GM13977 (cell line): ENCODE results near the gene GNA12.

Experiments
- DNase-seq: peaks from one replicate; pipeline ENCODE4 v3.0.0; 2012; ENCODE audit warnings: low spot score
- CTCF ChIP-seq: IDR thresholded peaks from 2 replicates; pipeline ENCODE4 v1.5.1; 2012; ENCODE audit warnings: mild to moderate bottlenecking, control low read depth; ENCODE audit not compliant: insufficient read depth; ENCODE audit errors: extremely low read depth, missing control alignments
- in situ Hi-C: fragments of 300-500 bp; cut with MboI; formaldehyde crosslinking; loops from one replicate; pipeline ENCODE4 v1.12.0; 2022; ENCODE audit warnings: low sequenced_read_pairs, low pct_unique_long_range_greater_than_20kb, mixed read lengths, inconsistent platforms; ENCODE audit not compliant: unreplicated experiment

Gene GNA12

GRCh38 chr7:2814946-2815874 is 28.9 kb downstream of the GNA12 start:
- TF ChIP-seq CTCF: no peak

GRCh38 chr7:2814186-2814945 is 29.7 kb downstream of the GNA12 start:
- no peak for TF ChIP-seq CTCF
- DNase-seq: no peak
- in situ Hi-C loops: no loop called here

More at GRCh38 chr7:2814946-2815874, 28.9 kb downstream of the GNA12 start:
- DNase-seq: no peak
- in situ Hi-C loops: no loop called here

- TF ChIP-seq CTCF: no peak
- DNase-seq: no peak
- in situ Hi-C loops: no loop called here
Measured at GRCh38 chr7:2813350-2814185, 30.5 kb downstream of the GNA12 start.

- no peak for TF ChIP-seq CTCF
- DNase-seq: no peak
- in situ Hi-C loops: no loop called here
Measured at GRCh38 chr7:2812831-2813230, 31.3 kb downstream of the GNA12 start.

- DNase-seq: no peak
- no peak for TF ChIP-seq CTCF
- in situ Hi-C loops: no loop called here
Measured at GRCh38 chr7:2812114-2812487, 32.0 kb downstream of the GNA12 start.
